Hematopoietic multipotent progenitor cell treated with erythropoietin and hydrocortisone succinate and interleukin-3 and kit ligand, for 15 days (in vitro differentiated cells): ENCODE results near the gene DENND2D.

ENCODE experiments used
- DNase-seq: peaks from one replicate; pipeline ENCODE4 v3.0.0-alpha.2; 2015; ENCODE audit warnings: low spot score

The DENND2D gene

GRCh38 chr1:111199881-111200801 is at the start of gene DENND2D:
Gene DENND2D, minus strand, starts transcription at chr1:111200646. Its CDS starts 187 bp downstream, at chr1:111200459.
- no peak for DNase-seq

GRCh38 chr1:111249960-111250359 is 49.5 kb upstream of the DENND2D start:
- no peak for DNase-seq

GRCh38 chr1:111247125-111247838 is 46.8 kb upstream of the DENND2D start:
- no peak for DNase-seq

- DNase-seq = no peak
Observed at GRCh38 chr1:111242805-111243523, 42.5 kb upstream of the DENND2D start.

- DNase-seq = no peak
Observed at GRCh38 chr1:111241797-111242196, 41.4 kb upstream of the DENND2D start.

GRCh38 chr1:111238056-111238795 is 37.8 kb upstream of the DENND2D start:
- no peak for DNase-seq

- no peak for DNase-seq
Observed at GRCh38 chr1:111236806-111237205, 36.4 kb upstream of the DENND2D start.

GRCh38 chr1:111236379-111236778 is 35.9 kb upstream of the DENND2D start:
- no peak for DNase-seq

- no peak for DNase-seq
Observed at GRCh38 chr1:111234866-111235265, 34.4 kb upstream of the DENND2D start.

GRCh38 chr1:111234258-111234657 is 33.8 kb upstream of the DENND2D start:
- no peak for DNase-seq

- DNase-seq = no peak
Observed at GRCh38 chr1:111232134-111232533, 31.7 kb upstream of the DENND2D start.

GRCh38 chr1:111228748-111229126 is 28.3 kb upstream of the DENND2D start:
- DNase-seq = no peak

- DNase-seq = no peak
Observed at GRCh38 chr1:111227851-111228747, 27.7 kb upstream of the DENND2D start.

- DNase-seq = no peak
Observed at GRCh38 chr1:111227434-111227833, 27.0 kb upstream of the DENND2D start, which contains the start of gene CHI3L2. Gene CHI3L2, plus strand, starts transcription at chr1:111227713. Its CDS starts 17 bp downstream, at chr1:111227730.

GRCh38 chr1:111225717-111226400 is 25.4 kb upstream of the DENND2D start:
- no peak for DNase-seq

GRCh38 chr1:111225091-111225490 is 24.6 kb upstream of the DENND2D start:
- no peak for DNase-seq

GRCh38 chr1:111223126-111223685 is 22.8 kb upstream of the DENND2D start:
- no peak for DNase-seq

GRCh38 chr1:111222308-111223125 is 22.1 kb upstream of the DENND2D start:
- DNase-seq = peak; percentile 74
